Liver (tissue), 3 donors: ENCODE results near the gene BUB1.

Experiments used
- CTCF ChIP-seq: fragments of 150-350 bp; IDR thresholded peaks from 2 replicates; pipeline ENCODE4 v1.5.1; 2017; ENCODE audit warnings: improper control_type of control experiment, low read depth, low read length; ENCODE audit not compliant: missing input control
- RAD21 ChIP-seq, 2 donors: IDR thresholded peaks; 2 replicates each; pipeline ENCODE4 v1.6.1; 2016; ENCODE audit warnings: antibody characterized with exemption in 2 of 2, mild to moderate bottlenecking in 2 of 2
- YY1 ChIP-seq: IDR thresholded peaks from 2 replicates; pipeline ENCODE4 v1.6.1; 2016; ENCODE audit warnings: antibody characterized with exemption, mild to moderate bottlenecking
- donor health status: healthy.
- donor health status: healthy.

- TF ChIP-seq RAD21 (IDR thresholded peaks at IDR 0.05) (no peak), CTCF (no peak), YY1 (no peak)
Measured at GRCh38 chr2:110718382-110718781, 40.5 kb upstream of the BUB1 start.
